Neutrophil (primary cell): ENCODE results near the gene GABBR2.

Experiments
- H3K27ac ChIP-seq: fragments of 200-600 bp; sonication (generic); 2 replicates; pipeline ENCODE4 v1.5.1; 2016; ENCODE audit warnings: mild to moderate bottlenecking, moderate library complexity
- H3K27me3 ChIP-seq: fragments of 200-600 bp; sonication (generic); 2 replicates; pipeline ENCODE4 v1.6.0; 2016; ENCODE audit warnings: mild to moderate bottlenecking
- H3K36me3 ChIP-seq: fragments of 200-600 bp; sonication (generic); 2 replicates; pipeline ENCODE4 v1.5.1; 2017
- H3K4me1 ChIP-seq, 2 experiments: fragments of 200-600 bp in 1 of 2; sonication (generic) in 1 of 2; 1 replicate in 1 of 2; 2 replicates in 1 of 2; pipeline versions ENCODE4 v1.5.1 to v1.6.1; 2013 to 2016; ENCODE audit warnings: low read depth in 1 of 2, low read length in 1 of 2, mild to moderate bottlenecking in 1 of 2, moderate library complexity in 1 of 2; ENCODE audit not compliant: control insufficient read depth in 1 of 2, insufficient read depth in 1 of 2
- H3K4me3 ChIP-seq, 2 experiments: fragments of 200-600 bp in 1 of 2; sonication (generic) in 1 of 2; 1 replicate in 1 of 2; 2 replicates in 1 of 2; pipeline ENCODE4 v1.5.1; 2013 to 2016; ENCODE audit warnings: low read depth in 1 of 2, low read length in 1 of 2, mild to moderate bottlenecking in 1 of 2, moderate library complexity in 1 of 2
- H3K9me3 ChIP-seq: fragments of 200-600 bp; sonication (generic); 2 replicates; pipeline ENCODE4 v1.5.1; 2016
- CTCF ChIP-seq: fragments of 200-600 bp; sonication (generic); IDR thresholded peaks from 2 replicates; pipeline ENCODE4 v1.5.1; 2016; ENCODE audit warnings: antibody characterized with exemption

GABBR2 gene

GRCh38 chr9:98315067-98315453 is 393.7 kb downstream of the GABBR2 start:
- Histone ChIP-seq H3K27ac (no peak overlapping the region), H3K27me3 (peaks cover 5% of the 10 kb centered on the region), H3K4me1 (peaks cover 0 to 6% of the 10 kb centered on the region in 2 experiments), H3K4me3 (no peak overlapping the region), H3K9me3 (no peaks in the 10 kb centered on the region), H3K36me3 (no peaks in the 10 kb centered on the region)
- TF ChIP-seq CTCF: no peak

- peaks cover 0 to 6% of the 10 kb centered on the region in 2 experiments for H3K4me1 ChIP-seq
- H3K36me3 ChIP-seq: no peaks in the 10 kb centered on the region
- H3K4me3 ChIP-seq: no peak overlapping the region
- no peaks in the 10 kb centered on the region for H3K9me3 ChIP-seq
- peaks cover 5% of the 10 kb centered on the region for H3K27me3 ChIP-seq
- H3K27ac ChIP-seq: no peak overlapping the region
- no peak for TF ChIP-seq CTCF
Measured at GRCh38 chr9:98314381-98315066, 394.2 kb downstream of the GABBR2 start.

- peaks cover 0 to 6% of the 10 kb centered on the region in 2 experiments for H3K4me1 ChIP-seq
- H3K9me3 ChIP-seq: no peaks in the 10 kb centered on the region
- peaks cover 10% of the 10 kb centered on the region for H3K27me3 ChIP-seq
- no peak overlapping the region for H3K4me3 ChIP-seq
- H3K36me3 ChIP-seq: no peaks in the 10 kb centered on the region
- no peak for TF ChIP-seq CTCF
- H3K27ac ChIP-seq: no peak overlapping the region
Measured at GRCh38 chr9:98312365-98312764, 396.4 kb downstream of the GABBR2 start.

- Histone ChIP-seq H3K4me1 (peaks cover 0 to 6% of the 10 kb centered on the region in 2 experiments), H3K27me3 (peaks cover 17% of the 10 kb centered on the region), H3K9me3 (no peaks in the 10 kb centered on the region), H3K36me3 (no peaks in the 10 kb centered on the region), H3K4me3 (no peak overlapping the region), H3K27ac (no peak overlapping the region)
- no peak for TF ChIP-seq CTCF
Measured at GRCh38 chr9:98311541-98311940, 397.2 kb downstream of the GABBR2 start.

GRCh38 chr9:98310752-98311392 is 397.9 kb downstream of the GABBR2 start:
- Histone ChIP-seq H3K4me3 (no peak overlapping the region), H3K27me3 (peaks cover 21% of the 10 kb centered on the region), H3K9me3 (no peaks in the 10 kb centered on the region), H3K36me3 (no peaks in the 10 kb centered on the region), H3K27ac (no peak overlapping the region), H3K4me1 (peaks cover 0 to 6% of the 10 kb centered on the region in 2 experiments)
- TF ChIP-seq CTCF: no peak
